Renal cortex interstitium (tissue), 11 donors: Measurements from ENCODE around the gene MAPK9. TPM values are rescaled to one million over a fixed set of nuclear protein-coding genes. Genes with fewer than 3 reads are reported as not detected.

Experiments
- DNase-seq, 11 donors: peaks; one replicate each; pipeline ENCODE4 v3.0.0-alpha.2; 2013; ENCODE audit warnings: low read depth in 9 of 11, low spot score in 4 of 11; ENCODE audit errors: extremely low read depth in 1 of 11
- polyA plus RNA-seq, 3 donors: library from polyadenylated mRNA; unstranded; fragments of 120-200 nt; gene quantifications; one replicate each; pipeline ENCODE4 v1.2.1, GENCODE V29; 2013; ENCODE audit not compliant: insufficient read length in 3 of 3

MAPK9 gene
- polyA plus RNA-seq, 3 donors, result 37.1 to 37.5 (median 37.3) TPM

GRCh38 chr5:180281706-180282105 is 10.2 kb downstream of the MAPK9 start:
- DNase-seq, result no peak

GRCh38 chr5:180274695-180275094 is 17.2 kb downstream of the MAPK9 start:
- DNase-seq, result no peak

- DNase-seq, result no peak
Measured at GRCh38 chr5:180271221-180271620, 20.7 kb downstream of the MAPK9 start.

- no peak for DNase-seq
Measured at GRCh38 chr5:180259260-180259611, 32.6 kb downstream of the MAPK9 start.

GRCh38 chr5:180253036-180253824 is 38.7 kb downstream of the MAPK9 start:
- DNase-seq, result no peak

- no peak for DNase-seq
Measured at GRCh38 chr5:180251887-180252286, 40.0 kb downstream of the MAPK9 start.

- DNase-seq, result no peak
Measured at GRCh38 chr5:180251141-180251540, 40.7 kb downstream of the MAPK9 start.

GRCh38 chr5:180250329-180250728 is 41.6 kb downstream of the MAPK9 start:
- DNase-seq, result no peak

GRCh38 chr5:180241600-180241999 is 50.3 kb downstream of the MAPK9 start:
- DNase-seq, result no peak

- DNase-seq, result no peak
Measured at GRCh38 chr5:180238631-180239030, 53.3 kb downstream of the MAPK9 start.

GRCh38 chr5:180235846-180236245 is 56.0 kb downstream of the MAPK9 start:
- no peak for DNase-seq

- DNase-seq, result no peak
Measured at GRCh38 chr5:180235077-180235476, 56.8 kb downstream of the MAPK9 start.

- no peak for DNase-seq
Measured at GRCh38 chr5:180234271-180234670, 57.6 kb downstream of the MAPK9 start.

GRCh38 chr5:180233729-180234128 is 58.2 kb downstream of the MAPK9 start:
- peak in 1 of 11 donors; percentile 29 for DNase-seq

- no peak for DNase-seq
Measured at GRCh38 chr5:180230017-180230416, 61.9 kb downstream of the MAPK9 start.

GRCh38 chr5:180222056-180222455 is 69.8 kb downstream of the MAPK9 start:
- DNase-seq, result no peak

GRCh38 chr5:180217797-180218196 is 74.1 kb downstream of the MAPK9 start:
- no peak for DNase-seq

GRCh38 chr5:180216646-180217171 is 75.2 kb downstream of the MAPK9 start:
- DNase-seq, result no peak

GRCh38 chr5:180215783-180216630 is 75.9 kb downstream of the MAPK9 start:
- DNase-seq, result no peak
